RWPE2 (cell line): ENCODE results near the gene ITGA11.

Experiments used
- ATAC-seq: fragments of 200-7000 bp; cut with Tn5 transposase; 3 replicates; pipeline ENCODE4 v1.9.1; 2021; ENCODE audit warnings: low read depth
- DNase-seq: peaks from one replicate; pipeline ENCODE4 v3.0.0-alpha.2; 2020; ENCODE audit warnings: low spot score
- H3K27ac ChIP-seq: fragments of 450-650 bp; 2 replicates; pipeline ENCODE4 v1.5.1; 2017; ENCODE audit warnings: mild to moderate bottlenecking; ENCODE audit not compliant: poor library complexity, severe bottlenecking
- H3K27me3 ChIP-seq: fragments of 250-450 bp; sonication (Bioruptor Pico); 2 replicates; pipeline ENCODE4 v1.5.1; 2021; ENCODE audit warnings: mild to moderate bottlenecking, moderate library complexity; ENCODE audit not compliant: insufficient read depth, poor library complexity, severe bottlenecking
- H3K36me3 ChIP-seq: fragments of 250-450 bp; sonication (Bioruptor Pico); 2 replicates; pipeline ENCODE4 v1.5.1; 2020; ENCODE audit warnings: low read depth, mild to moderate bottlenecking, moderate library complexity
- H3K4me1 ChIP-seq: fragments of 250-450 bp; sonication (Bioruptor Pico); 2 replicates; pipeline ENCODE4 v1.5.1; 2021; ENCODE audit warnings: mild to moderate bottlenecking, moderate library complexity; ENCODE audit not compliant: insufficient read depth, poor library complexity, severe bottlenecking
- H3K4me3 ChIP-seq: fragments of 250-450 bp; sonication (Bioruptor Pico); 2 replicates; pipeline ENCODE4 v1.5.1; 2021; ENCODE audit warnings: mild to moderate bottlenecking, moderate library complexity; ENCODE audit not compliant: severe bottlenecking
- H3K9me3 ChIP-seq: fragments of 250-450 bp; sonication (Bioruptor Pico); 2 replicates; pipeline ENCODE4 v1.5.1; 2021; ENCODE audit warnings: mild to moderate bottlenecking, moderate library complexity; ENCODE audit not compliant: severe bottlenecking
- CTCF ChIP-seq: fragments of 450-650 bp; IDR thresholded peaks from one replicate; pipeline ENCODE4 v1.5.1; 2017; ENCODE audit warnings: mild to moderate bottlenecking, moderate library complexity; ENCODE audit not compliant: poor library complexity, severe bottlenecking

Gene ITGA11

GRCh38 chr15:68348606-68349005, 83.4 kb downstream of the ITGA11 start:
- ATAC-seq: no peak
- Histone ChIP-seq H3K4me1 (peaks cover 23% of the 10 kb centered on the region), H3K36me3 (no peaks in the 10 kb centered on the region), H3K9me3 (no peaks in the 10 kb centered on the region), H3K27ac (no peak overlapping the region), H3K27me3 (no peaks in the 10 kb centered on the region), H3K4me3 (no peak overlapping the region)
- no peak for DNase-seq
- TF ChIP-seq CTCF: no peak

DNA sequence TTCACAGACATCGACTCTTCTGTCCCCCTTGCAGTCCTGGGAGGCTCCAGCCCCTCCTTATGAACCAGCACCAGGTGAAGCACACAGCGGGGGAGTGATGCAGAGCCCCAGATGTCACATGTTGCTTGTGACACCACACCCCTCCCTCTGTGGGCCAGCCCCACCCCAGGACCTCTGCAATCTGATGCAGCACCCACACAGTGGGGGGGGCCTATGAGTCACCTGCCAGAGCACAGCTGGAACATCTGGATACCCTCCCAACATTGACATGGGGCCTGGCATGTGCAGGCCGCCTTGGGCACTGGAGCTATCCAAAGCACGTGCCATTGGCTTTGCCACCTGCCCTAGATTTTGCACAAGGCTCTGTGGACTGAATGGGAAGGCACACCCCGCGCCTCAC, 83.9 kb downstream of the ITGA11 start:
- Histone ChIP-seq H3K27ac (no peak overlapping the region), H3K9me3 (no peaks in the 10 kb centered on the region), H3K4me1 (peaks cover 27% of the 10 kb centered on the region), H3K36me3 (no peaks in the 10 kb centered on the region), H3K4me3 (no peak overlapping the region), H3K27me3 (no peaks in the 10 kb centered on the region)
- DNase-seq: no peak
- TF ChIP-seq CTCF: no peak
- ATAC-seq: no peak

DNA sequence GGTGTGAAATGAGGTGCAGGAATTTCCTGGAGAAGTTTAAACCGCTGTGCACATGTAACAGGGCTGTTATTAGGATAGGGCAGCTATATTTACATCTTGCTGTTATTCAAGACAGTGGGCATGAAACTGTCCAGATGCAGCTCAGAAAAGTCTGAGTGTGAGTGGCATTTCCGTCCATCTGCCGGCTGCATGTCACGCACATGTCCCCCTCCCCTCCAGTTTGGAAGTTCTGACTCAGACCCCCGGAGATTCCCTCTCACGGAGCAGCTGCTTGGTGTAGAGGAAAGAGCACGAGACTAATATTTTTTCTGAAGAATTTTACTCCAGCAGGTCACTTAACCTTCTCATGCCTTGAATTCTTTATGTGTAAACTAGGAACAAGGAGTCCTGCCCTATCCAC, 84.6 kb downstream of the ITGA11 start:
- Histone ChIP-seq H3K36me3 (no peaks in the 10 kb centered on the region), H3K4me1 (peaks cover 22% of the 10 kb centered on the region), H3K27me3 (no peaks in the 10 kb centered on the region), H3K4me3 (no peak overlapping the region), H3K27ac (no peak overlapping the region), H3K9me3 (no peaks in the 10 kb centered on the region)
- DNase-seq (no peak), ATAC-seq (no peak)
- TF ChIP-seq CTCF: no peak

DNA sequence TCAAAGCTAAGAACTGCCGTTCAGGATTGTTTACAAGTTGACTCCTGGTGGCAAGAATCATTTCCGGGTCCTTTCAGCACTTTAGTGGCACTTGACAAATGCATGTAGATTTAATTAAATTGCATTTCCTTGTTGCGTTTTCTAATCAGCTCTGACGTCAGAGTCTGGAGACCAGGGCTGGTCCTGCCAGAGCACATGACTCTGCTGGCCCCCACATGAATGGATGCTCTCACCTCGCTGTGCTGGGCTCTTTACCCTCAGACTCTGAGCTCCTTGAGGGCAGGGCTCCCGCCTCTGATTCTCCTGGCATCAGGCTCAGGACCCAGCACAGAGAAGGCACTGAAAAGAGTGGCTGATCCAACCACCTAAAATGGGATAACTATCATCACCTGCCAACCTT, 85.0 kb downstream of the ITGA11 start:
- H3K4me1 ChIP-seq: peaks cover 18% of the 10 kb centered on the region
- no peaks in the 10 kb centered on the region for H3K36me3 ChIP-seq
- no peak for DNase-seq
- no peak for ATAC-seq
- H3K9me3 ChIP-seq: no peaks in the 10 kb centered on the region
- no peak overlapping the region for H3K27ac ChIP-seq
- TF ChIP-seq CTCF: no peak
- H3K27me3 ChIP-seq: no peaks in the 10 kb centered on the region
- no peak overlapping the region for H3K4me3 ChIP-seq

DNA sequence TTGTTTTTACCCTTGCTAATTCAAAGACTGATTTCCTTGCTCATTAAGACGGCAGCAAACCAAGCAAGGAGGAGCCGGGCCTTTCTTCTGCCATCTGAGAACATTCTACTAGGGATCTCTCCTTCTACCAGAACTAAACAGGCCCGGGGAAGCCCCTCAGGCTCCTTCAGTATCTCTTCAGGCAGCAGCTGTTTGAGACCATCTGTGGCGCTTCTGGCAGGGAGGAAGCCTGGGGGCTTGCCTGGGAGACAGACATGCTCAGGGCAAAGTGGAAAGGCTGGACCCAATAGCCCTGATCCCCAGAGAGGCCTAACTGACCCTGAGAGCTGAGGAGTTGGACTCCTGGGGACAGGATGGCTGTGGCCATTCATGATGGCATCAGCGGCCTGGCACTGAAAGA, 86.5 kb downstream of the ITGA11 start:
- ATAC-seq: no peak
- Histone ChIP-seq H3K27ac (no peak overlapping the region), H3K4me1 (peaks cover 18% of the 10 kb centered on the region), H3K4me3 (no peak overlapping the region), H3K27me3 (no peaks in the 10 kb centered on the region), H3K36me3 (no peaks in the 10 kb centered on the region), H3K9me3 (no peaks in the 10 kb centered on the region)
- DNase-seq: no peak
- no peak for TF ChIP-seq CTCF
